Measurements from ENCODE around the gene SLC43A1.
A peak's percentile ranks its signal among the peaks of the same experiment; 100 is the strongest.

Gene SLC43A1

GRCh38 chr11:57497303-57498247, 17.9 kb downstream of the SLC43A1 start:
- DNase-seq (ENCODE audit: low spot score): no peak

GRCh38 chr11:57496109-57496820, 19.2 kb downstream of the SLC43A1 start:
- DNase-seq (ENCODE audit: low spot score): no peak

- no peak for DNase-seq (ENCODE audit: low spot score)
Observed at GRCh38 chr11:57493507-57494503, 21.7 kb downstream of the SLC43A1 start.

- DNase-seq (ENCODE audit: low spot score): no peak
Observed at GRCh38 chr11:57491371-57492061, 24.0 kb downstream of the SLC43A1 start.

- no peak for DNase-seq (ENCODE audit: low spot score)
Observed at GRCh38 chr11:57490456-57491248, 24.9 kb downstream of the SLC43A1 start.

GRCh38 chr11:57487920-57488659, 27.4 kb downstream of the SLC43A1 start:
- DNase-seq (ENCODE audit: low spot score): no peak

GRCh38 chr11:57487021-57487778, 28.3 kb downstream of the SLC43A1 start:
- DNase-seq (ENCODE audit: low spot score): no peak

- DNase-seq (ENCODE audit: low spot score): no peak
Observed at GRCh38 chr11:57485217-57485990, 30.1 kb downstream of the SLC43A1 start.

- no peak for DNase-seq (ENCODE audit: low spot score)
Observed at GRCh38 chr11:57484141-57484710, 31.3 kb downstream of the SLC43A1 start.

GRCh38 chr11:57483562-57483918, 32.0 kb downstream of the SLC43A1 start:
- no peak for DNase-seq (ENCODE audit: low spot score)

- peak; percentile 83 for DNase-seq (ENCODE audit: low spot score)
Observed at GRCh38 chr11:57482782-57483561, 32.5 kb downstream of the SLC43A1 start.

- DNase-seq (ENCODE audit: low spot score): no peak
Observed at GRCh38 chr11:57481915-57482781, 33.4 kb downstream of the SLC43A1 start.

GRCh38 chr11:57481315-57481714, 34.2 kb downstream of the SLC43A1 start:
- DNase-seq (ENCODE audit: low spot score): no peak

GRCh38 chr11:57480409-57481137, 34.9 kb downstream of the SLC43A1 start:
- no peak for DNase-seq (ENCODE audit: low spot score)

- no peak for DNase-seq (ENCODE audit: low spot score)
Observed at GRCh38 chr11:57479911-57480310, 35.6 kb downstream of the SLC43A1 start.
